GM21723 (cell line): ENCODE measurements around the gene TNIP3.
"Not testable (repeated sequence)": the region's sequence is repeated elsewhere in the genome, so short reads cannot be mapped to it uniquely, and the experiment has no call there.

ENCODE experiments used
- ATAC-seq: cut with Tn5 transposase; IDR thresholded peaks from one replicate; pipeline ENCODE4 v1.9.1; 2021; ENCODE audit warnings: mild to moderate bottlenecking, moderate library complexity; ENCODE audit not compliant: unreplicated experiment

TNIP3 gene, protein sequence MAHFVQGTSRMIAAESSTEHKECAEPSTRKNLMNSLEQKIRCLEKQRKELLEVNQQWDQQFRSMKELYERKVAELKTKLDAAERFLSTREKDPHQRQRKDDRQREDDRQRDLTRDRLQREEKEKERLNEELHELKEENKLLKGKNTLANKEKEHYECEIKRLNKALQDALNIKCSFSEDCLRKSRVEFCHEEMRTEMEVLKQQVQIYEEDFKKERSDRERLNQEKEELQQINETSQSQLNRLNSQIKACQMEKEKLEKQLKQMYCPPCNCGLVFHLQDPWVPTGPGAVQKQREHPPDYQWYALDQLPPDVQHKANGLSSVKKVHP

DNA sequence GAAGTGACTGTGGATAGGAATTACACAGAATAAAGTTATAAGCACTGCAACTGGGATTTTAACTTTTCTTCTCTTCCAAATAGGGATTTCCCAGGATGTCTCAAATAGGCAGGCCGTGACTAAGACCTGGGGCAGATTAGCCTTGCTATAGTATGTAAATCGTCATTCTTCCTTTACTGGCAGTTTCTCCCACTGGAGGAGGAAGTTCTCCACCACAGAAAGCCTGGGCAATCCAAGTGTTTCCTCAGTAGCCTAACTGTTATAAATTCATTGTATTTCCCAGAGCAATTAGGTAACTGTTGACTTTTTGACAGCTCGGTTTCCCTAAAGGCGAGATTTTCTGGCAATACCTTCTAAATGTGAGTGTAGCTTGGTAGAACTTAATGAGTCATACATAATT is at the start of gene TNIP3:
Gene TNIP3, minus strand, starts transcription at position 31 of the 400 bp plus-strand sequence. CDS start 196 bp downstream, outside the sequence.
- ATAC-seq: no peak

DNA sequence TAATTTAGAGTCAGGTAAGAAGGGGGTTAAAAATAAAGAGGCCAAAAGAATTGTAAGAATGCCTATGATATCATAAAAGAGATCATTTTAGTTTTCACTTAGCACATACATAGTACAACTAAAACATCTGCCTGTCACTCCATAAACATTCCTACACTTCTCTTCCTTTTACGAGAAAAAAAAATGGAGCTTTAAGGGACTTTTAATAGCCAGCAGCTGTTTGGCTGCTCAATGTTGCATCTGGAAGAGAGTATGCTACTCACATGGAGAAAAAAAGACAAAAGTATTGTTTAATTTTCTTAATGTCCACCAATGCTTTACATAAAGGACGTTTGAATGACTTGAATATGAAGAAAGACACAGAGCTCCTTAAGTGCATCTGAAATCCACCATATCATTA is 48.7 kb upstream of the TNIP3 start:
- ATAC-seq: no peak

DNA sequence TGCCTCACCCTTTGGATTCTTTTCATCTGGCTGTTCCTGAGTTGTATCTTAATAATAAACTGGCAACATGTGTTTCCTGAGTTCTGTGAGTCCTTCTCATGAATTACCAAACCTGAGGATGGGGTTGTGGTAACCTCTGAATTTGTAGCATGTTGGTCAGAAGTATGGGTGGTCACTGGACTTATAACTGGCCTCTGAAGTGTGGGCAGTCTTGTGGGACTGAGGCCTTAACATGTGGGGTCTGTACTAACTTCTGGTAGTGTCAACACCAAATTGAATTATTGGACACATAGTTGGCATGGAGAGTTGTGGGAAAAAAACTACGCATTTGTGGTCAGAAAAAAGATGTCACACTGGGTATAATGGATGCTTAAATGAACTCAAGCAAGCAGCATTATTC is 45.0 kb upstream of the TNIP3 start:
- ATAC-seq: no peak

DNA sequence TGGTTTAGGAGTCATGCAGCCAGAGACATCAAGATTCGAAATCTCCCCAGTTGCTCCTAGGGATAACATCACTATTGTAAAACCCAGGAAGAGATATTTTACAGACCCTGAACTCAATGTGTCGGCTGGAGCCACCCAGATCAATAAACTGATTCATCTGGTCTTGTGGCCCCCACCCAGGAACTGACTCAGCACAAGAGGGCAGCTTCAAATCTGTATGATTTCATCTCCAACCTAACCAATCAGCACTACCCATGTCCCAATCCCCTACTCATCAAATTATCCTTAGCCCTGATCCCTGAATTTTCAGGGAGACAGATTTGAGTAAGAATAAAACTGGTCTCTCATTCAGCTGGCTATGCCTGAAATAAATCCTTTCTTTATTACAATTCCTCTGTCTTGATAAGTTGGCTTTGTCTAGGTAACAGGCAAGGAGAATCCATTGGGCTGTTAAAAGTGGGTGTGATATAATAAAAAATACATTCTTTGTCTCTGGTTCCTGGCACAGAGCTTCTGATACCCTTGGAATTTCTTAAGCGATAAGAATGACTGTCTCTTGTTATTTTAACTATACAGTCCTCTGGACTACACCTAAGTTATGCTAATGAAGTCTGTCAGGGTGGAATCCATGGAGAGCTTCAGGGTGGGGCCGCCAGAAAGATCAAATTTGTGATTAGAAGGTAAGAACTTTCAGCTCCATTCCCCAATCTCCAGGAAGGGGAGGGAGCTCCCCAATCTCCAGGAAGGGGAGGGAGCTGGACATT is 44.3 kb upstream of the TNIP3 start:
- no peak for ATAC-seq

DNA sequence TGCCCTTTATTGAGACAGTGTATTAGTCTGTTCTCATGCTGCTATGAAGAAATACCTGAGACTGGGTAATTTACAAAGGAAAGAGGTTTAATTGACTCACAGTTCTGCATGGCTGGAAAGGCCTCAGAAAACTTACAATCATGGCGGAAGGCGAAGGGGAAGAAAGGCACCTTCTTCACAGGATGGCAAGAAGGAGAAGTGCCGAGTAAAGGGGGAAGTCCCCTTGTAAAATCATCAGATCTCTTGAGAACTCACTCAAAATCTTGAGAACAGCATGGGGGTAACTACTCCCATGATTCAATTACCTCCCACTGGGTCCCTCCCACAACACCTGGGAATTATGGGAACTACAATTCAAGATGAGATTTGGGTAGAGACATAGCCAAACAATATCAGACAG is 41.7 kb upstream of the TNIP3 start:
- not testable (repeated sequence) for ATAC-seq

DNA sequence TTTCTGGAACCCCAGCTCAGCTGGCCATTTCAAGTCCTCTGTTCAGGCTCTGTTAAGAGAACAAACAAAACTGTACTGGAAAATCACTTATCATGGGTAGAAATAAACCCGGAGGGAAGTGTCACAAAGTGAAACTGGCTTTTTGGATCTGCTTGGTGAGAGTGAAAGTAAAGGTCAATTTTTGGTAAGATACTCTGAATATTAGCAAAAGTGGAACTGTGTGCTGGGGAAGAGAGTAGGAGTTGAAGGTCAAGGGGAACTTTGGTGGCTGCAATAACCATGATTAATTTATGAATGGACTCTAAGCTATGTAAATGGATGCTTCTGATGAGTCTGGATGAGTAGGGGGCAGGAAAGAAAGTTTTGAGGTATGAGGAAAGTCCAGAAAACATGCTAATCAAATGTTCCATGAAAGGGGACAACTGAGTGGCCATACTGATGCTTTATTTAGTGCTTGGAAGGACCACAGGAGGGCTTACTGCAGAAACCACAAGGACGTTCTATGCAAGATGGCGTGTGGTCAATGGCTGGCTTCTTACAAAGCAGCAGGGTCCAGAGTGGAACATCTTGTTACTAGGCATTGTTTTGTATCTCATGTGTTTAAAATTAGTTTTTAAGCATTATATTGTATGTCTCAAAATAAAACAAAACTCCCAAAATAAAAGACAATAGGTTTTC is 36.8 kb upstream of the TNIP3 start:
- peak; percentile 82 for ATAC-seq

DNA sequence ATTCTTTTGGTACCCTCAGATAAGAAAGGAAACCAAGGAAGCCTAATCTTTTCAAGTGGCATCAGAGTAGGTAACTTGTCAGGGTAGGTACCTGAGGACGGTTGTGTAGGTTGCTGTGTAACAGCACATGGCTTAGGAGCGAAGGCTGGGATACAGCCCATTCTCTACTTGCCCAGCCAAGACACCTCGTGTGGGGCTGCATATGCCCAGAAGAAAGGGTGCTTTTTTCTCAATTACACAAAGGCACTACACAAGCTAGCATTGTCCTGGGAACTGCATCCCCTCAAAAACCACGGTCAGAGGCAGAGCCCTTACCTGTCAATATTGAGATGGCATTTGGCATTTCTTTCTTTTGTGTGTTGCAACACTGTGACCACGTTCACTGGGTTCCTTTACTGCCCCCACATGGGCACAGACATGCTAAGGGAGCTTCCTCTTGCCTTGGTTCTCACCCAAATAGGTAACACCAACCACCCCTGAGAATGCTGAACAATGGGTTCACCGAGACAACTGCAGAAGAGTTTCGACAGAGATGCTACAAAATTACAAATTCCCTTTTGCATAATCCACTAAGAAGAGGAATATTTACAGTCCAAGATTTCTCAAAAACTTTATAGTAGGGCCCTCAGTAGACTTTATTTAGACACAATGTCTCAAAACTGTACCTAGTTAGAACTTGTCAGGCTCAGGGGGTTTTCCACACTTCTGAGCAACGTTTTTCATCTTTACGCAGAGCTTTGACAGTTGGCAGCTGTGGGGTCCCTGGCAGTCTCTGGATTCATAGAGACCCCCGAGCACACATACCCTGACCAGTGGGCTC is 35.8 kb upstream of the TNIP3 start:
- peak; percentile 87 for ATAC-seq

DNA sequence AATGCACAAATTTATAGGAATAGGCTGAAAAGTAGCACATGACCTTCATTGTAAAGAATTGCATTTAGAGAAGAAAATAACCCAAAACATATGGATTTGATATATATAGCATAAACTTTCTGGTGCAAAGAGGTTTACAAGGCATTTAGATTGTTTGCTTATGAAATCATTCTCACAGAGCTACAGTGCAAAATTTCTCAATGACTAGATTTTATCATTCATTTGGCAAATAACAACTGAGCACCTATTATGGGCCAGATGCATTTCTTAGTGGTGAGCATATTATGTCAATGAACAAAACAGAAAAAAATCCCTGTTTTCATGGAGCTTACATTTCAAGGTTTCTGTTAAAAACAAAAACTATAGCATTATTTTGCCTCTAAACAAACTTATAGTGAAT is 34.1 kb upstream of the TNIP3 start:
- ATAC-seq: no peak

DNA sequence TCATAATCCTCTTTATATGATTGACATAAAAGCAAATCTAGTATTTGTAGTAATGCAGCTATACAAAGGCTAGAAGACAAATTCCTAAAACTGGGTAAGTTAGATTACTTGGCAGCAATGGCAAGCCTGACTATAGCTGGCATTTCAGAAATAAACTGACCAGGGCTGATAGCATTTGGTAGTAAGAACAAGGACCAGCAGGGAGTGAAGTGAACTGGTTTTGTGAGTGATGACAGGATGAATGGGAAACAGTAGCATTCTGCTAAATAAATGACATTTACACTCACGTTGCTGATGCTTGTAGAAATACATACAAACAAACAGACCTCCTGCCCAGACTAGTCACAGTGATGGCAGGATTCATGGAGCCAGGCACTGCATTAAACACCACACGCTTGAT is 31.5 kb upstream of the TNIP3 start:
- no peak for ATAC-seq

DNA sequence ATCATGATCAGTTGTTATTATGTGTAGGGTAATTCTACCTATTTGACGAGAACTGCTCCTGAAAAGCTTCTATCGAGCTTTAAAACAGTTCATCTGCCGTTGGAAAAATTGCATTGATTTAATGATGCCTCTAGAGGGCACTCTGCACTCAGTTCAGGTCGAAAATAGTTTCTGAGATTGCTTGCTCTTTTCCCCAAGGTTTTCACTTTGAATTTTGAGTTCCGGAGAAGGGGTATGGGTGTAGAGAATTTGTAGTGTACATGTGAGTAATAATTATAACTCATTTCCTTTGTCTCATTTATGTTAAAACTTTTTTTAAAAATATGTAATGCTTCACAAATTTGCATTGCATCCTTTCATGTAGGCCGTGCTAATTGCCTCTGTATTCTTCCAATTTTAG is 28.4 kb upstream of the TNIP3 start:
- no peak for ATAC-seq

DNA sequence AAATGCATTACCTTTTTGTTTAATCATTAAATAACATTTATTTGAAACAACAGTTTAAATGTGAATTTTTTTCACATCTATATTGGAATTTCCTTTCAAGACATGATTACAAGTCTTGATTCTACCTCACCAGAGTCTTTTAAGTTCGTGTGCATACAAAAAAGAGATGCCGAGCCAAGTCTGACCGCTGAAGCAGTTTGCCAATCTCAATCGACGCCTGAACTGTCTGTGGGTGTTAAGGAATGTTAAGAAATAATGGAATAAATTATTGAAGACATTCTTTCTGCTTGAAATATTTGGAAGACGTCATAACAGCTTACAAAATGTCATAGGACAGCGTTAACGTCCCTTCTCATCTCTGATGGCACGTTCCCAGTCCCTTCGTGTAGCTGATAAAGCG is 27.9 kb upstream of the TNIP3 start:
- no peak for ATAC-seq

DNA sequence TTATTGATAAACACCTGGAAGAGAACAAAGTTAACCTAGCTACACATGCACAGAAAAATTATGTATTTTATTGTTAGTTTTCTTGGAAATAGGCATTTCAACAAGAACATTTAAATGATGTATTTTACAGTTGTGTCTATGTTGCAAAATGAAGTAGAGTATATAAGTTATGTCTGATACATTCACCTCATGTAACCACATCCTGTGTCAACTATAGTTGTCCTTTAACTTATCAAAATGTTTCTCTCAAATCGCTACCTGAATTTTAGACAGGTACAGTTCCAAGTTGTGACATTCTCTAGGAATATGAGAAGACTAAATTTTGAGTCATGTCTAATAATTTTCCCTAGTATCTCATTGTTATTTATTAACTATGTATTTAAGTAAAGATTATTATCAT is 27.2 kb upstream of the TNIP3 start:
- no peak for ATAC-seq

DNA sequence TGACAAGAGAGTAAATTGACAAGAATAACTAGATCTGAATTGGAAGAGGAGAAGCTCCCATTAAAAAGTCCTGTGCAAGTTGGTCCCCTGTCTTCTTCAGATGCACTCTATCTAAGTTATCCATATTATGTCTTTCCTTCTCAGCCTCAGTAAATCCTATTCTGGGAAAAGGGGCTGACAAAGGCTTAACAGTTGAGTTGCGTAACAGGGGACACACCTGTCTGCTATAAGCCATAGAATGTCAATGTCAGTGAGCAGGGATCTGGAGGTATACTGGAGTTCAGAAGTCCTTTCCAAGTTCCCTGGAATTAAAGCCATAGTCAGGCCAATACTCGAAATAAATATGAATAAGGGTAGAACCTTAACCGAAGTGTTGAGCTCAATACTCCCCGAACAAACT is 26.3 kb upstream of the TNIP3 start:
- ATAC-seq: no peak

DNA sequence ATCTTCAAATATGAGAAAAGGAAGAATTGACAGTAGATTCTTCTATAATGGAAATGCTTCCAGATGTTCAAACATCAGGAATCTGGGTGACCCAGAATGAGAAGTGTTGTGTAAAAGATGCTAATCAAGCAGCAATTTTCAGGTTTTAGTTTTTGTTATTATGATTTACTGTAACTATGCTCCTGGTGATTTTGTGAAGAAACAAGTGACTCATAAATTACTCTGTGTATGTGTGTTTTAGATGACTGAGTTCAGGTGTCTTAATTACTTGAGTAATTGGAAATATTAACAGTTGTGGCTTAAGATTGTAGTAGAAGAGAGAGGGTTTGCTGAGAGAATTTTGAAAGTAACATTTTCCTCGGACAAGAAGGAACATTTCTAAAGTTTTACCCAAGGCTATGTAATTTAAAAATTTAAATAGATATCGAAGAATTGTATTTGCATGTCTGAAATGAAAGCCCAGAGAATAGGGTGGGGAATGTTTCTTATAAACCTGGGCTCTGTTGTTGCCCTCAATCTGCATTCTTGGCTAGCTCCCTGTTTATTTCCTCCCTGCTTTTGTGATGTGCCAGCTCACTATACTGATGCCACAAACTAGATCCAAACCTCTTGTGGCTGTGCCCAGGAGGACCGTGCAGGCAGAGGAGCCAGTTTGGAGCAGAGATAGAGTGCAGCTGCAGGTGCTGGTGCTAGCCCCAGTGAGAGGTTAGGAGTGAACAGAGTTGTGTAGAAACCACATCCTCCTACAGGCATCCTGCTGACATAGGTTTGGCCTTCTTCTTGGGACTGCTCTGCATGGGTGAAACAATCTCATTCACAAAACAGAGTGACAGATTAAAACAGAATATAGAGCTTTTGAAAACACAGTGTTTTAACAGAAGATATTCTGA is 25.4 kb upstream of the TNIP3 start:
- peak; percentile 93 for ATAC-seq

DNA sequence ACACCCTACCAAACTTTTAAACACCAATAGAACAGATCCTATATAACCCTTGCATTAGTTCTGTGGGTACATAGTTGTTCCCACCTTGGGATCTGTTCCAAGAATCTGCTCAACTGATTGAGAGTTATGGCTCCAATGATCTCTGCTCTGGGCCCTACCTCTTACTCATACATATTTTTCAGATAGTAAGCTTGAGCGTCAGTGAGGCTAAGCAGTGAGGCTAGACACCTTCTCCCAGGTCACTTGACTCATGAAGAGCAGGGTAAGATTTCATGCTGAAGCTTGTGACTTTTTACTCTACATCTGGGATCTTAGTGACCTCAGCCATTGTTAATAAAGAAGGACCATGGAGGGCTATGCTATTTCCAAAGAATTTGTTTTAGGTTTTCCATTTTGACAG is 23.1 kb upstream of the TNIP3 start:
- no peak for ATAC-seq

DNA sequence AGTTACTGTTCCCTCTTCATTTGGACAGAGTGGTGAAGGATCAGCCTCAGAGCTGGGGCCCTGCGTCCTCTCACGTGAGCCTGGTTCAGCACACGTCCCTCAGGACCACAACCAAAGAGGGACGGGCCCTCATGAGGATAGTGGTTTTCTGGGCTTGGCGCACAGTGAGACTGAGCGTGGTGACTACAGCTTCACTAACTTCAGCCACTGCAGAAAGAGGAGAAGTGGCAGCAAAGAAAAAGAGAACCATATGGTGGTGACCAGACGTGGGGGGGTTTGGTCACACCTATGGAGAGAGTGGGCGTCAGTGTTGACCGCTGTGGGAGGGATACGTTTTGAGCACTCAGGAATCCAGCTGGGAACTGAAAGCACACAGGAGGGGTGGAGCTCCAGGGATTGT is 21.8 kb upstream of the TNIP3 start:
- ATAC-seq: peak; percentile 62

DNA sequence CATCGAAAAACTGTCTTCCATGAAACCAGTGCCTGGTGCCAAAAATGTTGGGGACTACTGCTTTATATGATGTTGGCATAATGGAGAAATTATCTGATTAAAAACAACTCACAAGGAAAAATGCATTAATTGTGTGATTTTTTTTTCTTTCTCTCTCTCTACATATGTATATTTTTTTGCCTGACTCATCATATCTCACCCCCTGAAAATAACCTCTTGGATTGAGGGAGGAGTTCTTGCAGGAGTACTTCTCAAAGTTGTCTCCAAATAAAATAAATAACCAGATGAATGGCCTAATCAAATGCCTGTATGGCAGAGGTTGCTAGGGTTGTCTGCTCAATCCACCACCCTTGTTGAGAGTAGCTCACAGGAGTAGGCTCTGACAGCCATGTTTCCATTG is 19.9 kb upstream of the TNIP3 start:
- no peak for ATAC-seq

DNA sequence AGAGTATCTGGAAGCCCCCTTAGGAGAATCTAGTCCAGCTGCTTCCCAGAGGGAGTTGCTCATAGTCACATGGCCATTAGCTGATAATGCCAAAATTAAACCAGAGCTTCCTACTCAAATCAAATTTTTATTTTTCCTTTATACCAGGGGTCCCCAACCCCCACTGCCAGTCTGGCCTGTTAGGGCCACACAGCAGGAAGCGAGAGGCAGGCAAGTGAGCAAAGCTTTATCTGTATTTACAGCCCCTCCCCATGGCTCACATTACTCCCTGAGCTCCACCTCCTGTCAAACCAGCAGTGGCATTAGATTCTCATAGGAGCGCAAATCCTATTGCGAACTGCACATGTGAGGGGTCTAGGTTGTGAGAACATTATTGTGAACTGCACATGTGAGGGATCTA is 19.2 kb upstream of the TNIP3 start:
- ATAC-seq: no peak

DNA sequence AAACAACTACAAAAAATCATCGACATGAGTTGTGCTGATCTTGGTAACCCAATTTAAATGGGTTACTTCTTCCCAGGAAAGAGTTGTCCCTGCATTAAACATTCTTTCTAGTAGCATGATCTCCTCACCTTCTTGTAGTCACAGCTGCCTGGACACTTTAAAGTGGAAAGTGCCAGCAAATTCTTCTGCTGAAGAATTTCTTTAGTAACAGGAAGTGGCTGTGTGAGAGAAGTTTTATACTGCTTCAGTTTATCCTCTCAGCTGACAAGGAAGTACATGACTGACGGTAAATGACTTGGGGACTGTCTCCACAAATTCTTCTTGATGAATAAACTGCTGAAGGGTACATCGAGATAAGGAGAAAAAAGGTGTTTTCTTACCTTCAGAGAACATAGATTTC is 18.2 kb upstream of the TNIP3 start:
- no peak for ATAC-seq

DNA sequence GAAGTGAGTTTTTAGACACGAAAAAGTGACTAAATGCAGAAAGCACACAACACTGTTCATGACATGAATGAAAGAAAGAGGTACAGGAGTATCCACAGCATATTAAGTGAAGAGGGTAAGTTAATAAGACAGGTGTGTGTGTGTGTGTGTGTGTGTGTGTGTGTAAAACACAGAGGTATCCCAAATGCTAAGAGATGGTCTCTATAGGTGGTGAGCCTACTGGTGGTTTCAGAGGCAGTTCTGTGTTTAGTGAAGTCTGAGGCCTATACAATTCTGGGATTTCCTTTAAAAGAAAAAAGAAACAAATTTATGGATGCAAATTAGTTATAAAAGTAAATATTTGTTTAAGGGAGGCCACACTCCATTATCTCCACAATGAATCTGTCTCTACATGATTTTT is 17.4 kb upstream of the TNIP3 start:
- ATAC-seq: no peak
